NCI-H82 treated with DMSO at 0.1 percent for 48 hours (cell line): ENCODE measurements around the gene MYO3A.
A peak's percentile ranks its signal among the peaks of the same experiment; 100 is the strongest.

Experiments used
- DNase-seq: peaks from one replicate; lab custom pipeline; 2025; ENCODE audit not compliant: unreplicated experiment; lab: John Stamatoyannopoulos, UW

The MYO3A gene

DNA sequence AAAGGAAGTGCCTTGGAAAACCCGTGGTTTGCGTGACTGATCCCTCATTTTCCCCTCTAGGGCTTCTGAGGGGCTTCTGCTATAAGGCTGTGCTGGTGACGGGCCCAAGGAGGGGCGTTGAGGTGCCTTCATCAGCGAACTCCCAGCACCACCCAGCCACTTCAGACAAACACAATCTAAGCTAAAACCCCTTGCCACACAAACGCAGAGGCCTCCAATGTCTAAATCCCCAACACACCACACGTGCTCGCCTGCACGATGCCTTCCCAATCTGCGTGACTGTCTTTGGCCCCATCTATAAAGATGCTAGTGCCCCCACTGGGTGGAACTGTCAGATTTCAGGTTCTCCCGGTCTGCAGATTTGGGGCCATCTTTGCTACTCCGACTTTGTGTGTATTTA lies 278.5 kb downstream of the MYO3A start:
- no peak for DNase-seq

GRCh38 chr10:26213157-26213800 lies 279.2 kb downstream of the MYO3A start:
- no peak for DNase-seq

- DNase-seq = no peak
Measured at GRCh38 chr10:26214004-26214403, 280.0 kb downstream of the MYO3A start.

GRCh38 chr10:26214551-26215395 lies 280.7 kb downstream of the MYO3A start:
- DNase-seq = no peak

DNA sequence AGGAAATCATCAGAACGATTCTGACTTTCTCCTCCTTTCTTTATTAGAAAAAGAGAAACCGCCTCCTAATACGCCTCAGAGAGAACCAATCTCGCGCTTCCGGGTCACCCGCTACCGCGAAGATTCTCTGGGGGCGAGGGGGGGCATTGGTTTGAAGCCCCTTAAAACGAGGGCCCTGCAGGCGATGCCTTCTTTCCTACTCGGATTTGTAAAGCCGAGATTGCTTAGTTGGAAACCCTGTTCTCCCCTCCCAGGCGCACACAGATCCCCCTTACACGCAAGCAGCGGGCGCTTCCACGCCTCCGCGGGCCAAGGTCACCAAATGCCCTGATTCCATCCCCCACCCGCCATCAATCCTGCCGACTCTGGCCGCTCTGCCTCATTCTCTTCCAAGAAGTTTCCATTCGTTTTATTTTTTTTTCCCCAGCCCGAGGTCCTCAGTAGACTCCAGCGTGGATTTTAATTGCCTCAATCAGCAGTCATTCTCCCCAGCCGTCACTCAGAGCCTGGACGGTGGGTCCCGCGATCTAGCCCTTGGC lies 281.4 kb downstream of the MYO3A start:
- DNase-seq = no peak

- no peak for DNase-seq
Measured at GRCh38 chr10:26215935-26216584, 282.0 kb downstream of the MYO3A start.

DNA sequence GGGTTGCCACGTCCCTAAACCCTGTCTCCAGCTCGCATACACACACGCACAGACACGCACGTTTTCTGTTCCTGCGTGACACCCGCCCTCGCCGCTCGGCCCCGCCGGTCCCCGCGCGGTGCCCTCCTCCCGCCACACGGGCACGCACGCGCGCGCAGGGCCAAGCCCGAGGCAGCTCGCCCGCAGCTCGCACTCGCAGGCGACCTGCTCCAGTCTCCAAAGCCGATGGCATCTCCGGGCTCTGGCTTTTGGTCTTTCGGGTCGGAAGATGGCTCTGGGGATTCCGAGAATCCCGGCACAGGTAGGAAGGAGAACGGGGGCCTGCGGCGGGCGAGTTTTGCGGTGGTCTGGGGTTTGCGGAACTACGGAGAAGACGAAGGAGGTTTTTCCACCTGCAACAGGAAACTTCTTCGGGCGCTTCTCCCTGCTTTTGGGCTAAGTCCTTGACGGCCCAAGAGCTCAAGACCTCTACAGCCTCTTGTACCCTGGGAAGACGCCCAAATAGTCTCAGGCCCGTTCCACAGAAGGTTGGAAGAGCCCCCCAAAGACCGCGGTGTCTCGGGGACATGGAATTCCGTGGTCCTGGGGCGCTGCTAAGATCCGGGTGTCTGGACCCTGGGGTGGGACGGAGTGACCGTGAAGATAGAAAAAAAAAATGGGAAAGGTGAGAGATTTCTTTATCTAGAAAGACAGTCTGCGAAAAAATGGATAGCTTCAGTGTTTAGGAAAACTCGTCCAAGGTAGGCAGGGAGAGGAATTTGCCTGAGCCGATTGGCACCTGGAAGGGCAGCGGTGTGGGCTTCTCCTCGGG lies 282.8 kb downstream of the MYO3A start, which contains the start of gene GAD2:
TSS of gene GAD2 (plus strand) at position 190 of the 811 bp plus-strand sequence. CDS start at position 226, 36 bp downstream.
- DNase-seq = no peak

GRCh38 chr10:26217396-26218086 lies 283.5 kb downstream of the MYO3A start:
- no peak for DNase-seq

DNA sequence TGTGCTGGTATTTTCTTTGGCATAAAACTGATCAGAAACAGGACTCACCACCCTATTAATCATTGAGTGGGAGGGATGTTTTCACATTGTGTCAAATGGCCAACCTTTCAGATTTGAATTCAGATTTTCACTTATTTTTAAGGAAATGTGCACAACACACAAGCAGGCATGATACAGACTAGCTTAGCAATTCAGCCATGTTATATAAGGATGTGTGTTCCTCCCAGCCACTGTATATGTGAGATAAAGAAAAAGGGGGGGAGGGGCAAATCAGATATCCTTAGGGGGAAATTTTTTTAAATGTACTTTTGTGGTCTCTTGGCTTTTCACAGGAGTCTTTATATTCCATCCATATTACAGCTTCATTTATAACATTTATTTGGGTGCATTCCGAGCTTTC lies 285.6 kb downstream of the MYO3A start:
- no peak for DNase-seq

- DNase-seq = no peak
Measured at GRCh38 chr10:26220901-26221300, 286.9 kb downstream of the MYO3A start.

GRCh38 chr10:26221541-26221940 lies 287.5 kb downstream of the MYO3A start:
- no peak for DNase-seq

DNA sequence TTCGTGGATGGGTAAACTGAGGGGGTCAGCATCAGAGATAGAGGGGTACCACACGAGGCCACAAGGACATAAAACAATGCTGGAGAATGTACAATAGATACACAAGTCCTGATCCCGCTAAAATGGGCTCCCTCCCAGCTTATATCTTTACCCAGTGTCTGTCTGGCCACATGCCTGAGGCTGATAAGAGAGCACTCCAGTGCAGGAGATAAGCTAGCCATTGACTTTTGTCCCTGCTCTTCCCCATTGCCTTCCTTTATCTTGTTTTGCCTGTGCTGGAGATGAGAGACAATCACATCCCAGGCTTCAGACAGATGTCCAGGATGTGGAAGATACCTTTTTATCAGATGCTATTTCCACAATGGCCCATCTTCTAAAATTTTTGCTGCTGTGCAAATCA lies 288.5 kb downstream of the MYO3A start:
- DNase-seq = no peak

DNA sequence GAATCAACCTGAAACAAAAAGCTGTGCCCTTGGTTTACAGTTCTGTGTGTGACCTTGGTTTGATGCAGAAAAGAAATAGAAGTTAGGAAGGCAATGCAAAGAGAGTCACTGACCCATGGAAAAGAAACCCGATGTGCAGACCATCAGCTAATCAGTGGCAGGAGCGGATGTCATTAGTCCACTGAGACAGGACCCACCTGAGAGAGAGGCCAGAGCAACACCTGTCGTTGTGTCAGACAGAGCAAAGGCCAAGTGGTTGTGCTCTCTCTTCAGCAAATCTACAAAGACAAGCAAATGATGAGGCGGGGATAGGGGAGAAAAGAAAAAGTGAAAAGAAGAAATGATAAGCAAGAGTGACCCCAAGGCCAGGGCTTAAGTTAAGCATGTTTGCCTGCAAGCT lies 291.3 kb downstream of the MYO3A start:
- no peak for DNase-seq

- DNase-seq = no peak
Measured at GRCh38 chr10:26227786-26228185, 293.8 kb downstream of the MYO3A start.

DNA sequence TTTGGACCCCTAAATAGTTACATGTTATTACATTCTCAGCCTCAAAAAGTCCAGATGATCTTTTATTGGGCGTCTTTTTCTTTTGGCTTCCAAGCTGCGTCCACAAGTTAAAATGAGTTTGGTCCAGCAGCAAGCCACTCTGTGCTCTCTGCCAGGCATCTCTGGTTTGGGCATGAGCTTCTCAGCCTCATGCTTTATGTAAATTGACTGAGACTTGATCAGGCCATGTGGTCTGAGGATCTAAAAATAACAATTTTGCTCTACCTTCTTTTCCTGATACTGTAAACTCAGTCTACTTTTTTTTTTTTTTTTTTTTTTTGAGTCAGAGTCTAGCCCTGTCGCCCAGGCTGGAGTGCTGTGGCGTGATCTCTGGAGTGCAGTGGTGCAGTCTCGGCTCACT lies 298.1 kb downstream of the MYO3A start:
- DNase-seq = no peak

DNA sequence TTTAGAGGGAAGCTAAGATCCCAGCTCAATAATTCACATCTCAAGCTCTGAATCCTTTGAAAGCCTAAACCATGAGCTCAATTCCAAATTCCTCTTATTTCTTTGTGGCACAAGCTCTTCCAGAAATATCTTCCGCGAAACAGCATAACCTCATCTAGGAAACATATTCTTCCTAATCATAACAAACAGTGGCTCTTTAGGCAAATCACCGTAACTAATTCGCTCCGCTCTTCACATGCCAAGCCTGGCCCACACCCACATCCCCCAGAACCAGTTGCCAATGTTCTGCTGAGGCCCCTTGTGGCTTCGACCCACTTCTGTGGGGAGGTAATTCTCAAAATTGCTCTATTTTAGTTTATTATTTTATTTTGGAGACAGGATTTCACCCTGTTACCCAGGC lies 301.7 kb downstream of the MYO3A start:
- DNase-seq = no peak

DNA sequence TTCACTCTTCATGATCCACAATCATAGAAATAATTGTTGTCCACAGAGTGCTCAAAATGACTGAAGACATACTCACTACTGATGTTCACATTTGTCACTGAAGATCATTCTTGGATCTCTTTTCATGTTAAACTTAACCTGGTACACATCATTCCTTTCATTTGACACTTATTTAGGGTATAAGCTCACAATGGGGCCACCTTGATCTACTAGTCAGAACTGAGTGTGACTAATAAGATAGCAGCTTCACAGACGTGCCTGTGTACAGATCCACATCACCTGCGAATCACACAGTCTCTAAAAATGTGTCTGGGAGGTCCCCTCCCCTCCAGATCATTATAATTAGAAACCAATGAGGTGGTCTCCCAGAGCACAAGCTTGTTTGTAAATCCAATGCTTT lies 304.3 kb downstream of the MYO3A start:
- DNase-seq = no peak

GRCh38 chr10:26242706-26243350 lies 308.8 kb downstream of the MYO3A start:
- peak; percentile 29 for DNase-seq

DNA sequence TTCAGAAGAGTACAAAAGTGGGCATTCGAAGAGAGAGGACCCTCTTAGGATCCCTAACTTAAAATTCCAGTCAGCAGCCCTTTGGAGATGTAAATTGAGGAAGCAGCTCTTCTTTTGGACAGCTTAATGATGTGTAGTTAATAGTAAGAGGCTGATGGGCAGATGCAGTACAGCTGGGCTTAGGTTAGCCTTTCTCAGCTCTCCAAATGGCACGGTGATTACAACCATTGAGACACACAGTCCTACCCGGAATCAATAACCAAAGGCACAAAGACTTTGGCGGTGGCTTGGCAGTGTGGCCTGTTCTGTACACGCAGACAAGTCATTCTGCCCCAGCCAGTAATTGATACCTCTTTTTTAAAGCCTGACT lies 309.3 kb downstream of the MYO3A start:
- no peak for DNase-seq

GRCh38 chr10:26249681-26250080 lies 315.7 kb downstream of the MYO3A start:
- DNase-seq = no peak
